Adrenal gland (tissue), 5 donors: ENCODE data around the gene AAR2.

Source experiments
- POLR2A ChIP-seq, 2 donors: fragments of 450-650 bp; IDR thresholded peaks; one replicate each; pipeline ENCODE4 v1.6.1; 2017; ENCODE audit warnings: antibody characterized with exemption in 2 of 2, mild to moderate bottlenecking in 2 of 2, moderate library complexity in 1 of 2
- TF ChIP-seq, protein P1 (sequence below), 6 experiments: fragments of 450-650 bp in 4 of 6; fragments of 200-600 bp in 2 of 6; sonication (generic) in 1 of 6; IDR thresholded peaks; 1 replicate in 5 of 6; 2 replicates in 1 of 6; pipeline versions ENCODE4 v1.5.1 to v1.8.0; 2016 to 2021; ENCODE audit warnings: antibody characterized with exemption in 6 of 6, mild to moderate bottlenecking in 2 of 6, moderate library complexity in 1 of 6
- donor health status: DM: no; HTN: no; CAD: no.

DNA sequence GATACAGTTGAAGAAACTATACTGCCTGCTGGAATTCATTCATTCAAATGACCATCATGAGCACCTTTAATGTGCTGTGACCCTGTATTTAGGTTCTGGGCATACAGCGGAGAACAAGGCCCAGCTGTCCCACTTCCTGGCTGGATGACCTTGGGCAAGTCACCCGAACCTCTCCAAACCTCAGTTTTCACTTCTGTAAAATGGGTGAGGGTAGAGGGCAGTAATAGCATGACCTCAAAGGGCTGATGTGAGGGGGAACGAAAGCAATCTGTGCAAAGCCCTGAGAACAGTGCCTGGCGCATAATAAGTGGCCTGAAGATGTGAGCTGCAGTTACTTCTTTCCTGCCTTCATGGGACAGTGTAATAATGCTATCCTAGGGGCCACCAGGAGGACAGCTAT lies 20.5 kb upstream of the AAR2 start:
- TF ChIP-seq, protein P1, sequence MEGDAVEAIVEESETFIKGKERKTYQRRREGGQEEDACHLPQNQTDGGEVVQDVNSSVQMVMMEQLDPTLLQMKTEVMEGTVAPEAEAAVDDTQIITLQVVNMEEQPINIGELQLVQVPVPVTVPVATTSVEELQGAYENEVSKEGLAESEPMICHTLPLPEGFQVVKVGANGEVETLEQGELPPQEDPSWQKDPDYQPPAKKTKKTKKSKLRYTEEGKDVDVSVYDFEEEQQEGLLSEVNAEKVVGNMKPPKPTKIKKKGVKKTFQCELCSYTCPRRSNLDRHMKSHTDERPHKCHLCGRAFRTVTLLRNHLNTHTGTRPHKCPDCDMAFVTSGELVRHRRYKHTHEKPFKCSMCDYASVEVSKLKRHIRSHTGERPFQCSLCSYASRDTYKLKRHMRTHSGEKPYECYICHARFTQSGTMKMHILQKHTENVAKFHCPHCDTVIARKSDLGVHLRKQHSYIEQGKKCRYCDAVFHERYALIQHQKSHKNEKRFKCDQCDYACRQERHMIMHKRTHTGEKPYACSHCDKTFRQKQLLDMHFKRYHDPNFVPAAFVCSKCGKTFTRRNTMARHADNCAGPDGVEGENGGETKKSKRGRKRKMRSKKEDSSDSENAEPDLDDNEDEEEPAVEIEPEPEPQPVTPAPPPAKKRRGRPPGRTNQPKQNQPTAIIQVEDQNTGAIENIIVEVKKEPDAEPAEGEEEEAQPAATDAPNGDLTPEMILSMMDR (IDR thresholded peaks at IDR 0.05): no peak
- TF ChIP-seq POLR2A (IDR thresholded peaks at IDR 0.05): no peak
